Subcutaneous abdominal adipose tissue (tissue), 5 donors: ENCODE results near the gene FAM184B.

ENCODE experiments used
- H3K27ac ChIP-seq: one replicate; pipeline ENCODE4 v1.7.0; 2013; ENCODE audit warnings: low read depth, mild to moderate bottlenecking, inconsistent platforms, low read length, moderate library complexity
- H3K27me3 ChIP-seq, 5 donors: one replicate each; pipeline ENCODE4 v1.7.0; 2013; ENCODE audit warnings: low read length in 5 of 5, inconsistent platforms in 1 of 5; ENCODE audit not compliant: control insufficient read depth in 5 of 5, insufficient read depth in 4 of 5
- H3K36me3 ChIP-seq, 5 donors: one replicate each; pipeline ENCODE4 v1.7.0; 2013; ENCODE audit warnings: low read length in 5 of 5; ENCODE audit not compliant: control insufficient read depth in 5 of 5, insufficient read depth in 5 of 5
- H3K4me1 ChIP-seq, 5 donors: one replicate each; pipeline ENCODE4 v1.7.0; 2013; ENCODE audit warnings: low read length in 5 of 5, mild to moderate bottlenecking in 3 of 5, moderate library complexity in 1 of 5; ENCODE audit not compliant: control insufficient read depth in 5 of 5, insufficient read depth in 5 of 5
- H3K4me3 ChIP-seq, 5 donors: one replicate each; pipeline ENCODE4 v1.7.0; 2013; ENCODE audit warnings: low read length in 5 of 5, low read depth in 1 of 5
- H3K9ac ChIP-seq, 5 donors: one replicate each; pipeline ENCODE4 v1.7.0; 2013; ENCODE audit warnings: low read length in 5 of 5, mild to moderate bottlenecking in 4 of 5, moderate library complexity in 3 of 5
- H3K9me3 ChIP-seq, 5 donors: one replicate each; pipeline ENCODE4 v1.7.0; 2013; ENCODE audit warnings: low read length in 5 of 5; ENCODE audit not compliant: control insufficient read depth in 5 of 5
- donor health status: healthy.
- donor health status: healthy.
- donor health status: healthy.
- donor health status: healthy.
- donor health status: healthy.

The FAM184B gene

GRCh38 chr4:17595471-17596005 lies 185.9 kb downstream of the FAM184B start:
- H3K27me3 ChIP-seq: no peaks in the 10 kb centered on the region
- H3K9me3 ChIP-seq: no peaks in the 10 kb centered on the region
- H3K27ac ChIP-seq: no peak overlapping the region
- peaks cover 0 to 8% (median 0%) of the 10 kb centered on the region in 5 donors for H3K4me1 ChIP-seq
- no peak overlapping the region for H3K9ac ChIP-seq
- peaks cover 34 to 96% (median 73%) of the 10 kb centered on the region in 5 donors for H3K36me3 ChIP-seq
- H3K4me3 ChIP-seq: no peak overlapping the region

- peaks cover 32 to 96% (median 77%) of the 10 kb centered on the region in 5 donors for H3K36me3 ChIP-seq
- no peak overlapping the region for H3K9ac ChIP-seq
Measured at GRCh38 chr4:17589355-17589754, 192.1 kb downstream of the FAM184B start.

GRCh38 chr4:17587094-17587822 lies 194.2 kb downstream of the FAM184B start:
- Histone ChIP-seq H3K4me3 (no peak overlapping the region), H3K36me3 (peaks cover 22 to 98% (median 85%) of the 10 kb centered on the region in 5 donors), H3K9ac (no peak overlapping the region), H3K9me3 (no peaks in the 10 kb centered on the region), H3K27ac (no peak overlapping the region), H3K4me1 (peaks cover 0 to 14% (median 0%) of the 10 kb centered on the region in 5 donors), H3K27me3 (no peaks in the 10 kb centered on the region)

More at GRCh38 chr4:17589355-17589754, 192.1 kb downstream of the FAM184B start:
- Histone ChIP-seq H3K4me3 (no peak overlapping the region), H3K4me1 (no peaks in the 10 kb centered on the region), H3K27ac (no peak overlapping the region), H3K27me3 (no peaks in the 10 kb centered on the region), H3K9me3 (no peaks in the 10 kb centered on the region)

GRCh38 chr4:17584521-17585213 lies 196.8 kb downstream of the FAM184B start:
- Histone ChIP-seq H3K27me3 (no peaks in the 10 kb centered on the region), H3K36me3 (peaks cover 24 to 92% (median 81%) of the 10 kb centered on the region in 5 donors), H3K27ac (no peak overlapping the region), H3K4me3 (no peak overlapping the region), H3K9ac (no peak overlapping the region), H3K4me1 (peaks cover 0 to 31% (median 10%) of the 10 kb centered on the region in 5 donors), H3K9me3 (no peaks in the 10 kb centered on the region)

GRCh38 chr4:17583941-17584340 lies 197.5 kb downstream of the FAM184B start:
- Histone ChIP-seq H3K9me3 (no peaks in the 10 kb centered on the region), H3K27me3 (no peaks in the 10 kb centered on the region), H3K4me1 (peaks cover 0 to 39% (median 16%) of the 10 kb centered on the region in 5 donors), H3K9ac (peak overlapping the region in 1 of 5 donors; percentile 5), H3K27ac (no peak overlapping the region), H3K4me3 (no peak overlapping the region), H3K36me3 (peaks cover 23 to 84% (median 75%) of the 10 kb centered on the region in 5 donors)

- no peak overlapping the region for H3K9ac ChIP-seq
- no peaks in the 10 kb centered on the region for H3K27me3 ChIP-seq
- H3K27ac ChIP-seq: no peak overlapping the region
- peaks cover 0 to 45% (median 23%) of the 10 kb centered on the region in 5 donors for H3K4me1 ChIP-seq
- H3K4me3 ChIP-seq: no peak overlapping the region
- peaks cover 23 to 78% (median 69%) of the 10 kb centered on the region in 5 donors for H3K36me3 ChIP-seq
- H3K9me3 ChIP-seq: no peaks in the 10 kb centered on the region
Measured at GRCh38 chr4:17583276-17583675, 198.1 kb downstream of the FAM184B start.

GRCh38 chr4:17580969-17581368 lies 200.5 kb downstream of the FAM184B start:
- H3K27ac ChIP-seq: peak overlapping the region; percentile 96
- peak overlapping the region in 4 of 5 donors; percentile 20 to 45 (median 27) for H3K9ac ChIP-seq
- H3K27me3 ChIP-seq: no peaks in the 10 kb centered on the region
- H3K4me3 ChIP-seq: peak overlapping the region in 2 of 5 donors; percentile 2 to 8
- H3K36me3 ChIP-seq: peaks cover 19 to 56% (median 48%) of the 10 kb centered on the region in 5 donors
- H3K4me1 ChIP-seq: peaks cover 0 to 57% (median 30%) of the 10 kb centered on the region in 5 donors
- no peaks in the 10 kb centered on the region for H3K9me3 ChIP-seq
